Naive thymus-derived CD4-positive, alpha-beta T cell (primary cell): ENCODE data around the gene PGAM1. TPM values are rescaled to one million over a fixed set of nuclear protein-coding genes. Genes with fewer than 3 reads are reported as not detected.
A peak's percentile ranks its signal among the peaks of the same experiment; 100 is the strongest.

ENCODE experiments used
- ATAC-seq: fragments of 150-1000 bp; cut with Tn5 transposase; 2 replicates; pipeline ENCODE4 v1.10.0; 2021; ENCODE audit warnings: mild to moderate bottlenecking, moderate library complexity
- CTCF ChIA-PET: fragments of 350-600 bp; sonication (Branson Sonifier 250); formaldehyde crosslinking; loops from one replicate; lab custom pipeline; 2021; ENCODE audit warnings: antibody characterized with exemption; lab: Charles Lee
- POLR2A ChIA-PET: fragments of 350-600 bp; sonication (Branson Sonifier 250); formaldehyde crosslinking; loops from one replicate; lab custom pipeline; 2021; ENCODE audit warnings: antibody characterized with exemption, inconsistent platforms; lab: Charles Lee
- DNase-seq, 9 donors: peaks; one replicate each; pipeline versions ENCODE4 v3.0.0 to v3.0.0-alpha.2; 2020 to 2022; ENCODE audit warnings: mixed read lengths in 1 of 9
- H3K27ac ChIP-seq: one replicate; pipeline ENCODE4 v1.7.0; 2013; ENCODE audit warnings: mild to moderate bottlenecking, low read depth, low read length, moderate library complexity
- H3K27me3 ChIP-seq, 2 donors: one replicate each; pipeline ENCODE4 v1.7.0; 2013; ENCODE audit warnings: low read length in 2 of 2, mild to moderate bottlenecking in 2 of 2, moderate library complexity in 2 of 2; ENCODE audit not compliant: control insufficient read depth in 2 of 2, insufficient read depth in 2 of 2
- H3K36me3 ChIP-seq, 3 experiments: 1 replicate in 2 of 3; 2 replicates in 1 of 3; pipeline ENCODE4 v1.7.0; 2013; ENCODE audit warnings: low read length in 3 of 3, mild to moderate bottlenecking in 3 of 3, moderate library complexity in 1 of 3; ENCODE audit not compliant: insufficient read depth in 3 of 3, control insufficient read depth in 2 of 3
- H3K4me1 ChIP-seq, 2 donors: one replicate each; pipeline ENCODE4 v1.7.0; 2013; ENCODE audit warnings: low read length in 2 of 2, mild to moderate bottlenecking in 2 of 2, moderate library complexity in 1 of 2; ENCODE audit not compliant: control insufficient read depth in 2 of 2, insufficient read depth in 2 of 2
- H3K4me3 ChIP-seq: 2 replicates; pipeline ENCODE4 v1.7.0; 2013; ENCODE audit warnings: mild to moderate bottlenecking, low read length
- H3K9me3 ChIP-seq, 3 experiments: 1 replicate in 2 of 3; 2 replicates in 1 of 3; pipeline ENCODE4 v1.7.0; 2013; ENCODE audit warnings: low read length in 3 of 3; ENCODE audit not compliant: control insufficient read depth in 2 of 3
- H3K27ac Mint-ChIP-seq, 9 donors: one replicate each; pipeline ENCODE4 v1.8.0; 2020 to 2022; ENCODE audit warnings: mixed read lengths in 9 of 9, mild to moderate bottlenecking in 8 of 9, moderate library complexity in 5 of 9, inconsistent platforms in 2 of 9
- H3K27me3 Mint-ChIP-seq, 5 donors: one replicate each; pipeline ENCODE4 v1.8.0; 2021 to 2022; ENCODE audit warnings: mixed read lengths in 5 of 5, mild to moderate bottlenecking in 1 of 5
- H3K36me3 Mint-ChIP-seq, 5 donors: one replicate each; pipeline ENCODE4 v1.8.0; 2020 to 2022; ENCODE audit warnings: mixed read lengths in 5 of 5, mild to moderate bottlenecking in 3 of 5, inconsistent platforms in 1 of 5
- H3K4me1 Mint-ChIP-seq, 7 donors: one replicate each; pipeline ENCODE4 v1.8.0; 2020 to 2022; ENCODE audit warnings: mixed read lengths in 7 of 7, mild to moderate bottlenecking in 3 of 7, inconsistent platforms in 1 of 7
- H3K4me3 Mint-ChIP-seq, 10 donors: one replicate each; pipeline ENCODE4 v1.8.0; 2020 to 2022; ENCODE audit warnings: mild to moderate bottlenecking in 10 of 10, mixed read lengths in 10 of 10, moderate library complexity in 6 of 10, inconsistent platforms in 2 of 10
- H3K9me3 Mint-ChIP-seq, 11 donors: one replicate each; pipeline ENCODE4 v1.8.0; 2020 to 2022; ENCODE audit warnings: mixed read lengths in 11 of 11, mild to moderate bottlenecking in 4 of 11, inconsistent platforms in 1 of 11, moderate library complexity in 1 of 11
- intact Hi-C, 2 donors: fragments of 100-400 bp; cut with micrococcal nuclease; formaldehyde crosslinking; loops; one replicate each; pipeline ENCODE4 v1.15.1; 2023
- polyA plus RNA-seq, 2 donors: library from polyadenylated mRNA; unstranded; fragments of 300-500 nt; fragmentation: Illumina TruSeq; gene quantifications; one replicate each; pipeline ENCODE4 v1.2.3, GENCODE V29; 2021
- total RNA-seq, 6 experiments: library from RNA in 5 of 6; stranded (reverse) in 5 of 6; gene quantifications; 1 replicate in 5 of 6; 2 replicates in 1 of 6; pipeline ENCODE4 v1.2.3 and lab custom pipeline; 2021 to 2026

PGAM1 gene
- total and polyA plus RNA-seq, 7 experiments from 2014 or later, result 58.5 to 536 (median 116) TPM

DNA sequence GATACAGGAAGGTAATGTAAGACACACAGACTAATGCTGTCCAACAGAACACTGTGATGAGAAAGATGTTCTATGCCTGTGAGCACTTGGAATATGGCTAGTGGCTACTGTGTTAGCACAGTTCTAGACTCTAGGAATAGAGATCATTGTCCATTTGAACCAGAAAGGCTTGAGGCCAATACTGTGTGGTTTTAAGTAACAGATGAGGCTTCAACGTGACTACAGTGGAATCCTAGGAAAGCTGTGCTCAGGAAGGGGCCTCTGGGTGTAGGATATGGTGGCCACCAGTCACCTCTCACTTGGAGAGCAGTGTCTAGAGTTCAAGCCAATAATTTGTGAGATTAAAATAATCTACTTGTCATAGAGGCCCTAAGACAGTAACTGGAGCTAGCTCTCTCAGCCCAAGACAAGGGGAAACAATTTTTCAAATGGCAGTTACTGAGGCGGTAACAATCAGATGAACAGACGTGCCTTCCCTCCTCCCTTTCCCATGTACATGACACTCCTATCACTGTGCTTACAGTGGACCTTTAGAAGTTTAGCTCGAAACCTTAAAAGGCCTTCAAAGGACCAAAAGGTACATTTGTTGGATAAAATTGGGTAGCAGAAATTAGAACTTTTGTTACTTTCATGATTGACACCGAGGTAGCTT, 30.2 kb downstream of the PGAM1 start:
- H3K36me3 ChIP-seq, result peaks cover 14 to 80% (median 26%) of the 10 kb centered on the region in 3 experiments
- H3K36me3 Mint-ChIP-seq, result peaks cover 13 to 50% (median 17%) of the 10 kb centered on the region in 5 donors
- H3K9me3 ChIP-seq, result no peaks in the 10 kb centered on the region
- H3K4me1 Mint-ChIP-seq, result peaks cover 7 to 24% (median 17%) of the 10 kb centered on the region in 7 donors
- peaks cover 0 to 2% (median 0%) of the 10 kb centered on the region in 11 donors for H3K9me3 Mint-ChIP-seq
- no peak for DNase-seq
- ChIA-PET POLR2A (no interaction called here), CTCF (interaction anchor here (1.0 kb wide), 1 partner anchor 11 kb away, joined by 4 read pairs; no protein-coding TSS in a partner anchor)
- no peak overlapping the region for H3K4me3 ChIP-seq
- intact Hi-C loops, result no loop called here
- H3K27me3 ChIP-seq, result no peaks in the 10 kb centered on the region
- H3K4me1 ChIP-seq, result peaks cover 0 to 6% of the 10 kb centered on the region in 2 donors
- no peak overlapping the region for H3K27ac ChIP-seq
- no peak for ATAC-seq
- peak overlapping the region in 6 of 9 donors; percentile 21 to 98 (median 57) for H3K27ac Mint-ChIP-seq
- no peak overlapping the region for H3K4me3 Mint-ChIP-seq
- no peaks in the 10 kb centered on the region for H3K27me3 Mint-ChIP-seq

- ChIA-PET CTCF (interaction anchor here (1.0 kb wide), 1 partner anchor 11 kb away, joined by 4 read pairs; no protein-coding TSS in a partner anchor), POLR2A (no interaction called here)
- no peaks in the 10 kb centered on the region for H3K27me3 ChIP-seq
- peaks cover 0 to 6% of the 10 kb centered on the region in 2 donors for H3K4me1 ChIP-seq
- Mint-ChIP-seq H3K4me3 (no peak overlapping the region), H3K36me3 (peaks cover 13 to 54% (median 17%) of the 10 kb centered on the region in 5 donors), H3K4me1 (peaks cover 7 to 24% (median 17%) of the 10 kb centered on the region in 7 donors), H3K27me3 (no peaks in the 10 kb centered on the region), H3K27ac (peak overlapping the region in 7 of 9 donors; percentile 36 to 98 (median 45)), H3K9me3 (peaks cover 0 to 2% (median 0%) of the 10 kb centered on the region in 11 donors)
- peaks cover 19 to 80% (median 27%) of the 10 kb centered on the region in 3 experiments for H3K36me3 ChIP-seq
- H3K27ac ChIP-seq, result no peak overlapping the region
- ATAC-seq (no peak), DNase-seq (no peak)
- intact Hi-C loops, result no loop called here
- H3K4me3 ChIP-seq, result no peak overlapping the region
- no peaks in the 10 kb centered on the region for H3K9me3 ChIP-seq
Observed at GRCh38 chr10:97456686-97457065, 30.7 kb downstream of the PGAM1 start.

DNA sequence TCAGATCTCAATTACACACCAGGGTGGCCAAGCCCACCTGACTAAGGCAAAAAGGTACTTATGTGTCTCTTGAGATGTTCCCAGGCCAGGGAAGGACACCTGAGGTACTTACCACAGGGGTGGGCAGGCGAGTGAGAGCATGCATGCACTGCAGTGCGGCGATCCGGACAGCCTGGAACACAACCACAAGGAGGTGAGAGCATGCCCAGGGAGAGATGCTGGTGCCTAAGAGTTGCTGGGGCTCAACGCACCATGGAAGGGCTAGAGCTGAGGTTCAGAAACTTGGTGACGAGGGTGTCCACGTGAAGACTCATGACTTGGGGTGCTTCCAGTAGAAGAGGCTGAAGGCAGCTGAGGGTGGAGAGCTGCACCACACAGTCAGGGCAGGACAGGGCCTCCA, 33.1 kb downstream of the PGAM1 start:
- DNase-seq (no peak), ATAC-seq (no peak)
- Histone ChIP-seq H3K9me3 (no peaks in the 10 kb centered on the region), H3K27ac (no peak overlapping the region), H3K27me3 (no peaks in the 10 kb centered on the region), H3K36me3 (peaks cover 23 to 85% (median 25%) of the 10 kb centered on the region in 3 experiments), H3K4me3 (no peak overlapping the region), H3K4me1 (peaks cover 0 to 1% of the 10 kb centered on the region in 2 donors)
- ChIA-PET POLR2A (no interaction called here), CTCF (interaction anchor here (0.9 kb wide), 1 partner anchor 51 kb away, joined by 3 read pairs; no protein-coding TSS in a partner anchor)
- Mint-ChIP-seq H3K9me3 (no peaks in the 10 kb centered on the region), H3K27ac (peak overlapping the region in 5 of 9 donors; percentile 4 to 65 (median 42)), H3K4me1 (peaks cover 0 to 14% (median 5%) of the 10 kb centered on the region in 7 donors), H3K4me3 (no peak overlapping the region), H3K36me3 (peaks cover 18 to 51% (median 26%) of the 10 kb centered on the region in 5 donors), H3K27me3 (no peaks in the 10 kb centered on the region)
- intact Hi-C loops, result no loop called here

GRCh38 chr10:97459933-97460332, 33.9 kb downstream of the PGAM1 start:
- no peak for ATAC-seq
- Mint-ChIP-seq H3K4me3 (no peak overlapping the region), H3K9me3 (no peaks in the 10 kb centered on the region), H3K27me3 (no peaks in the 10 kb centered on the region), H3K4me1 (peaks cover 0 to 5% (median 0%) of the 10 kb centered on the region in 7 donors), H3K36me3 (peaks cover 18 to 51% (median 28%) of the 10 kb centered on the region in 5 donors), H3K27ac (peak overlapping the region in 5 of 9 donors; percentile 12 to 67 (median 61))
- H3K27ac ChIP-seq, result no peak overlapping the region
- peaks cover 22 to 90% (median 25%) of the 10 kb centered on the region in 3 experiments for H3K36me3 ChIP-seq
- CTCF ChIA-PET, result interaction anchor here (0.8 to 1.0 kb wide), 3 partner anchors 20 to 300 kb away, joined by 3 to 5 read pairs (median 3); no protein-coding TSS in a partner anchor
- H3K4me3 ChIP-seq, result no peak overlapping the region
- POLR2A ChIA-PET, result interaction anchor here (0.6 kb wide), 1 partner anchor 18 kb away, joined by 3 read pairs; no protein-coding TSS in a partner anchor
- no peak for DNase-seq
- H3K4me1 ChIP-seq, result no peaks in the 10 kb centered on the region
- H3K9me3 ChIP-seq, result no peaks in the 10 kb centered on the region
- no peaks in the 10 kb centered on the region for H3K27me3 ChIP-seq
- intact Hi-C loops, result loop anchor here in 1 of 2 donors (5.0 kb wide), 1 partner anchor 37 kb away; the partner anchor contains the start of genes MMS19 and UBTD1

DNA sequence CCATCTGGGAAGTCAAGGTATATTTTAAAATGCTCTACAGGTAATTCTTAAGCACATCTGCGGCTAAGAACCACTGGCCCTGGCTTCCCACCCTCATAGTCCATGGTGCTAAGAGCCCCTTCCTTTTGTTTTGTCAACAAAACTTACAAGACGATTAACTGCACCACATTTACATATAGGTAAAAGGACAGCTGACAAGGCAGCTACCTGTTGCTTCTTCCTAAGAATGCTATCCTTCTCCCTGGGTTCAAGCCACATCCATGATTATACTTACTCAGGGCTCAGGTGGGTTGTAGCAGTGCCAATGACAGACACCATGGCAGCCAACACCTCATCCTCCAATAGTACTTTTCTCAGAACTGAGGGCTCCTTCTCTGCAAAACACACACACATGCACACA, 36.3 kb downstream of the PGAM1 start:
- H3K9me3 ChIP-seq, result no peaks in the 10 kb centered on the region
- peak overlapping the region in 3 of 9 donors; percentile 28 to 82 (median 67) for H3K27ac Mint-ChIP-seq
- intact Hi-C loops, result loop anchor here in 1 of 2 donors (5.0 kb wide), 1 partner anchor 35 kb away; the partner anchor contains the start of genes MMS19 and UBTD1
- H3K27me3 Mint-ChIP-seq, result no peaks in the 10 kb centered on the region
- ATAC-seq (no peak), DNase-seq (no peak)
- no peak overlapping the region for H3K4me3 ChIP-seq
- ChIA-PET POLR2A (no interaction called here), CTCF (interaction anchor here (0.9 to 7.3 kb wide), 3 partner anchors 17 to 92 kb away, joined by 3 to 64 read pairs (median 4); no protein-coding TSS in a partner anchor)
- peaks cover 22 to 38% (median 32%) of the 10 kb centered on the region in 5 donors for H3K36me3 Mint-ChIP-seq
- H3K4me1 Mint-ChIP-seq, result peaks cover 0 to 3% (median 0%) of the 10 kb centered on the region in 7 donors
- no peak overlapping the region for H3K27ac ChIP-seq
- H3K27me3 ChIP-seq, result no peaks in the 10 kb centered on the region
- no peak overlapping the region for H3K4me3 Mint-ChIP-seq
- no peaks in the 10 kb centered on the region for H3K4me1 ChIP-seq
- H3K36me3 ChIP-seq, result peaks cover 25 to 96% (median 28%) of the 10 kb centered on the region in 3 experiments
- no peaks in the 10 kb centered on the region for H3K9me3 Mint-ChIP-seq

GRCh38 chr10:97463363-97464132, 37.6 kb downstream of the PGAM1 start:
- ATAC-seq (peak; percentile 82), DNase-seq (peak in 7 of 9 donors; percentile 31 to 55 (median 46))
- peaks cover 0 to 3% (median 0%) of the 10 kb centered on the region in 7 donors for H3K4me1 Mint-ChIP-seq
- POLR2A ChIA-PET, result no interaction called here
- no peaks in the 10 kb centered on the region for H3K9me3 ChIP-seq
- H3K27ac ChIP-seq, result no peak overlapping the region
- H3K4me3 Mint-ChIP-seq, result no peak overlapping the region
- peaks cover 25 to 99% (median 34%) of the 10 kb centered on the region in 3 experiments for H3K36me3 ChIP-seq
- intact Hi-C loops, result loop anchor here (1.0 to 5.0 kb wide), 4 partner anchors 34 to 90 kb away; partner anchors contain the start of genes MMS19 (in 2 of the 2) and UBTD1 (in 2 of the 2)
- no peaks in the 10 kb centered on the region for H3K9me3 Mint-ChIP-seq
- H3K36me3 Mint-ChIP-seq, result peaks cover 14 to 31% (median 27%) of the 10 kb centered on the region in 5 donors
- peak overlapping the region in 7 of 9 donors; percentile 24 to 76 (median 50) for H3K27ac Mint-ChIP-seq
- no peaks in the 10 kb centered on the region for H3K27me3 ChIP-seq
- H3K4me1 ChIP-seq, result no peaks in the 10 kb centered on the region
- CTCF ChIA-PET, result interaction anchor here (0.6 to 7.3 kb wide), 6 partner anchors 10 to 480 kb away, joined by 3 to 64 read pairs (median 4); no protein-coding TSS in a partner anchor
- H3K4me3 ChIP-seq, result no peak overlapping the region
- no peaks in the 10 kb centered on the region for H3K27me3 Mint-ChIP-seq
